SU-DHL-6 (cell line): ENCODE results near the gene ERC1.

ENCODE experiments used
- H2AFZ ChIP-seq: fragments of 200-600 bp; sonication (generic); 2 replicates; pipeline ENCODE4 v1.6.1; 2014; ENCODE audit warnings: low read depth, mild to moderate bottlenecking, moderate library complexity, mixed read lengths, antibody characterized with exemption, low read length; ENCODE audit not compliant: severe bottlenecking
- H3F3A ChIP-seq: fragments of 200-600 bp; shearing (Covaris generic); 2 replicates; pipeline ENCODE4 v1.6.0; 2016; ENCODE audit warnings: antibody characterized with exemption, mild to moderate bottlenecking; ENCODE audit not compliant: insufficient read depth
- H3K27ac ChIP-seq: fragments of 200-600 bp; sonication (generic); 2 replicates; pipeline ENCODE4 v1.5.1; 2016; ENCODE audit warnings: low read depth, mild to moderate bottlenecking, low read length, moderate library complexity, mixed read lengths
- H3K27me3 ChIP-seq: fragments of 200-600 bp; sonication (generic), shearing (Covaris generic); 2 replicates; pipeline ENCODE4 v1.6.0; 2014; ENCODE audit warnings: mild to moderate bottlenecking, low read length
- H3K36me3 ChIP-seq: fragments of 200-600 bp; sonication (generic); 2 replicates; pipeline ENCODE4 v1.6.1; 2014; ENCODE audit warnings: mild to moderate bottlenecking, low read length, mixed read lengths
- H3K4me2 ChIP-seq: fragments of 300-600, 200-600 bp; shearing (Covaris generic), sonication (generic); 2 replicates; pipeline ENCODE4 v1.6.0; 2014; ENCODE audit warnings: low read length, low read depth, mild to moderate bottlenecking; ENCODE audit not compliant: poor library complexity, severe bottlenecking
- H3K4me3 ChIP-seq: fragments of 200-600 bp; sonication (generic); 2 replicates; pipeline ENCODE4 v1.5.1; 2014; ENCODE audit warnings: antibody characterized with exemption, low read length, mild to moderate bottlenecking, mixed read lengths; ENCODE audit not compliant: insufficient read depth, poor library complexity, severe bottlenecking
- H3K79me2 ChIP-seq: fragments of 200-600 bp; sonication (generic); 2 replicates; pipeline ENCODE4 v1.6.1; 2014; ENCODE audit warnings: mild to moderate bottlenecking, low read length, moderate library complexity; ENCODE audit not compliant: insufficient read depth
- H3K9ac ChIP-seq: fragments of 200-600 bp; sonication (generic); 2 replicates; pipeline ENCODE4 v1.7.0; 2014; ENCODE audit warnings: mild to moderate bottlenecking, low read length
- H3K9me2 ChIP-seq: fragments of 200-600 bp; sonication (generic); replicated peaks from 2 replicates; pipeline ENCODE4 v1.6.1; 2014; ENCODE audit warnings: low read length; ENCODE audit not compliant: insufficient read depth
- H3K9me3 ChIP-seq: fragments of 200-600 bp; sonication (generic); 2 replicates; pipeline ENCODE4 v1.6.1; 2014; ENCODE audit warnings: low read length, mixed read lengths; ENCODE audit not compliant: insufficient read depth
- H4K20me1 ChIP-seq: fragments of 200-600 bp; sonication (generic); 2 replicates; pipeline ENCODE4 v1.6.1; 2014; ENCODE audit warnings: low read depth, mild to moderate bottlenecking, antibody characterized with exemption, low read length, moderate library complexity, mixed read lengths
- EZH2phosphoT487 ChIP-seq: fragments of 200-600 bp; sonication (generic), shearing (Covaris generic); conservative IDR thresholded peaks from 2 replicates; pipeline ENCODE4 v1.6.1; 2018; ENCODE audit warnings: mild to moderate bottlenecking, antibody characterized with exemption, low read length, moderate library complexity, mixed read lengths
- TF ChIP-seq, protein P1 (sequence below): fragments of 200-600 bp; sonication (generic); IDR thresholded peaks from one replicate; pipeline ENCODE4 v1.5.1; 2017; ENCODE audit warnings: antibody characterized with exemption, mild to moderate bottlenecking, low read length, moderate library complexity; ENCODE audit not compliant: insufficient read depth, poor library complexity, severe bottlenecking

The ERC1 gene

DNA sequence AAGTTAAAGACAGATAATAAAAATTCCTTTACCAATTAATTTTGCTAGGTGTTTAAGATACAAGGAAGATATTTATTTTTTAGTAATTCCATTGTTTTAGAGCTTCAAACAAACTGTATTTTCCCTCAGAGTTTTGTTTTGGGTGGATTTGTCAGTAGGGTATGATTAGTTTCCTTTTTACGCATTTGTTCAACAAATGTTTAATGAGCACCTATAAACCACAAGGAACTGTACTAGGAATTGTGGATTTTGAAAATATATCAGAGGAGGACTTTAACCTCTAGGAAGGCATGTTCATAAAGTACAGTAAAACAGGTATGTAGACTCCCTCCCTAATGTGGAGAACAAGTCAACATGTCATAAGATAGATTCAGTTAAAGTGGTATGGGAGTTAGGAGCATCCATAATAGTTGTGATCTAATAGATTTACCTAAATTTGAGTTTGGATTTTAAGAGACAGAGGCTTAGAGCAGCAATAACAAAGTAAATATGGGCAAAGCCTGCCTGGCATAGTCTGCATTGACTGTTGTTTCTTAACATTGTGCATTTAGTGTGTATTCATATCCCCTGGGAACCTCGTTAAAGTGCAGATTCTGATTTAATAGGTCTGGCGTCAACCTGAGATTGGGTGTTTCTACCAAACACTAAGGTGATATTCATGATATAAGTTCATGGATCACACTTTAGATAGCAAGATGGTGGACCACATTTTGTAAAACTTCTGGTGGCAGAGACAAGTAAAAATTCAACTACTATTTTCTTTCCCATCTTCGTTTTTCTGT is 232.0 kb downstream of the ERC1 start:
- Histone ChIP-seq H3K79me2 (no peaks in the 10 kb centered on the region), H3K9me3 (no peaks in the 10 kb centered on the region), H3K36me3 (no peaks in the 10 kb centered on the region), H3K4me2 (no peak overlapping the region), H4K20me1 (no peaks in the 10 kb centered on the region), H3K4me3 (no peak overlapping the region), H3K9ac (no peak overlapping the region), H3F3A (no peaks in the 10 kb centered on the region), H3K27me3 (no peaks in the 10 kb centered on the region), H2AFZ (no peak overlapping the region), H3K9me2 (no peaks in the 10 kb centered on the region), H3K27ac (no peak overlapping the region)
- no peak for TF ChIP-seq EZH2phosphoT487
- TF ChIP-seq, protein P1, sequence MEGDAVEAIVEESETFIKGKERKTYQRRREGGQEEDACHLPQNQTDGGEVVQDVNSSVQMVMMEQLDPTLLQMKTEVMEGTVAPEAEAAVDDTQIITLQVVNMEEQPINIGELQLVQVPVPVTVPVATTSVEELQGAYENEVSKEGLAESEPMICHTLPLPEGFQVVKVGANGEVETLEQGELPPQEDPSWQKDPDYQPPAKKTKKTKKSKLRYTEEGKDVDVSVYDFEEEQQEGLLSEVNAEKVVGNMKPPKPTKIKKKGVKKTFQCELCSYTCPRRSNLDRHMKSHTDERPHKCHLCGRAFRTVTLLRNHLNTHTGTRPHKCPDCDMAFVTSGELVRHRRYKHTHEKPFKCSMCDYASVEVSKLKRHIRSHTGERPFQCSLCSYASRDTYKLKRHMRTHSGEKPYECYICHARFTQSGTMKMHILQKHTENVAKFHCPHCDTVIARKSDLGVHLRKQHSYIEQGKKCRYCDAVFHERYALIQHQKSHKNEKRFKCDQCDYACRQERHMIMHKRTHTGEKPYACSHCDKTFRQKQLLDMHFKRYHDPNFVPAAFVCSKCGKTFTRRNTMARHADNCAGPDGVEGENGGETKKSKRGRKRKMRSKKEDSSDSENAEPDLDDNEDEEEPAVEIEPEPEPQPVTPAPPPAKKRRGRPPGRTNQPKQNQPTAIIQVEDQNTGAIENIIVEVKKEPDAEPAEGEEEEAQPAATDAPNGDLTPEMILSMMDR, result no peak

DNA sequence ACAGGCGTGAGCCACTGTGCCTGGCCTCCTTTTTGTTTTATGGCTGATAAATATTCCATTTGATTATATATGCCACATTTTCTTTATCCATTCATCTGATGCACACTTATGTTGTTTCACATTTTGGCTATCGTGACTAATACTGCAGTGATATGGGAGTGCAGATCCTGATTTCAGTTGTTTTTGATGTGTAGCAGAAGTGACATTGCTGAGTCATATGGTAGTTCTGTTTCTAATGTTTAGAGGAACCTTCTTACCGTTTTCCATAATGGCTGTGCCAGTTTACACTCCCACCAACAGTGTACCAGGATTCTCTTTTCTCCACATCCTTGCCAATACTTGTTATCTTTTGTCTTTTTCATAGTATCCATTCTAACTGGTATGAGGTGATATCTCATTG is 235.9 kb downstream of the ERC1 start:
- no peak overlapping the region for H3K4me3 ChIP-seq
- TF ChIP-seq, protein P1, result no peak
- no peak for TF ChIP-seq EZH2phosphoT487
- H3K9me2 ChIP-seq, result no peaks in the 10 kb centered on the region
- peaks cover 14% of the 10 kb centered on the region for H3K79me2 ChIP-seq
- no peak overlapping the region for H3K4me2 ChIP-seq
- H2AFZ ChIP-seq, result no peak overlapping the region
- H3F3A ChIP-seq, result no peaks in the 10 kb centered on the region
- no peaks in the 10 kb centered on the region for H3K36me3 ChIP-seq
- no peak overlapping the region for H3K9ac ChIP-seq
- no peaks in the 10 kb centered on the region; the same call in 1 of the 2 replicates for H4K20me1 ChIP-seq
- H3K27ac ChIP-seq, result no peak overlapping the region
- no peaks in the 10 kb centered on the region for H3K27me3 ChIP-seq
- no peaks in the 10 kb centered on the region for H3K9me3 ChIP-seq

DNA sequence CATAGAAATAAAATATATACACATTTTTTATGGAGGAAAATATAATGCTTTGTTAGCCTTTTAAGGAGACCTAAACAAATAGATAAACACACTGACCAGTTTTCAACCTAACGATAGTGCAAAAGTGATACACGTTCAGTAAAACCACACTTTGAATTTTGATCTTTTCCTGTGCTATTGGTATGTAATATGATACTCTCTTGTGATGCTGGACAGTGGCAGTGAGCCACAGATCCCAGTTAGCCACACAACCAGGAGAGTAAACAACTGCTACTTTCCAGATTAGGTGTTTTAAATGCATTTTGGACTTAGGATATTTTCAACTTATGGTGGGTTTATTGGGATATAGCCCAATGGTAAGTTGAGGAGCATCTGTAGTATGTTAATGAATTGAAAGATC is 243.1 kb downstream of the ERC1 start:
- no peaks in the 10 kb centered on the region for H3K9me2 ChIP-seq
- TF ChIP-seq, protein P1, result no peak
- TF ChIP-seq EZH2phosphoT487, result no peak
- H3K9ac ChIP-seq, result no peak overlapping the region
- H4K20me1 ChIP-seq, result no peaks in the 10 kb centered on the region
- H3K79me2 ChIP-seq, result peaks cover 10% of the 10 kb centered on the region
- H3F3A ChIP-seq, result no peaks in the 10 kb centered on the region
- H3K27ac ChIP-seq, result no peak overlapping the region
- H2AFZ ChIP-seq, result no peak overlapping the region
- H3K4me2 ChIP-seq, result no peak overlapping the region
- H3K4me3 ChIP-seq, result no peak overlapping the region
- no peaks in the 10 kb centered on the region for H3K9me3 ChIP-seq
- H3K27me3 ChIP-seq, result no peaks in the 10 kb centered on the region
- H3K36me3 ChIP-seq, result no peaks in the 10 kb centered on the region; the same call in 1 of the 2 replicates
